HEK293 (cell line): ENCODE data around the gene KRTAP12-4.
"Not testable (repeated sequence)": the region's sequence is repeated elsewhere in the genome, so short reads cannot be mapped to it uniquely, and the experiment has no call there.

Experiments
- CTCF ChIA-PET: fragments of 350-600 bp; formaldehyde crosslinking; extraction: SDS; loops from one replicate; lab custom pipeline; 2021; ENCODE audit warnings: antibody characterized with exemption; lab: Yijun Ruan, JAX
- POLR2A ChIA-PET: fragments of 300-600 bp; formaldehyde crosslinking; extraction: SDS; loops from one replicate; lab custom pipeline; 2020; ENCODE audit warnings: antibody characterized with exemption, inconsistent platforms; lab: Yijun Ruan, JAX
- H3K27ac ChIP-seq: fragments of 200-500 bp; sonication (Bioruptor generic); 2 replicates; pipeline ENCODE4 v1.5.1; 2014; ENCODE audit warnings: low read depth, low read length, control low read depth, inconsistent platforms; ENCODE audit errors: extremely low read depth
- H3K36me3 ChIP-seq, 2 experiments: fragments of 200-500 bp in 1 of 2; sonication (Bioruptor generic) in 1 of 2; 1 replicate in 1 of 2; 2 replicates in 1 of 2; pipeline ENCODE4 v1.5.1; 2014 to 2017; ENCODE audit warnings: inconsistent platforms in 2 of 2, low read length in 2 of 2; ENCODE audit not compliant: control insufficient read depth in 2 of 2, insufficient read depth in 1 of 2
- H3K4me1 ChIP-seq: fragments of 200-500 bp; sonication (Bioruptor generic); 2 replicates; pipeline ENCODE4 v1.5.1; 2014; ENCODE audit warnings: mild to moderate bottlenecking, low read length, inconsistent platforms; ENCODE audit not compliant: control insufficient read depth, insufficient read depth
- H3K4me3 ChIP-seq: 2 replicates; pipeline ENCODE4 v1.5.1; 2011; ENCODE audit warnings: low read depth, mild to moderate bottlenecking, control low read depth, low read length, moderate library complexity
- H3K9me3 ChIP-seq: fragments of 200-500 bp; sonication (Bioruptor generic); 2 replicates; pipeline ENCODE4 v1.5.1; 2014; ENCODE audit warnings: low read depth, low read length, inconsistent platforms; ENCODE audit not compliant: control insufficient read depth, insufficient read depth
- ELK4 ChIP-seq: IDR thresholded peaks from 2 replicates; pipeline ENCODE4 v1.6.1; 2011; ENCODE audit warnings: mild to moderate bottlenecking, low read depth, low read length, borderline replicate concordance
- GLIS1 ChIP-seq: fragments of 450-650 bp; formaldehyde crosslinking; IDR thresholded peaks from 2 replicates; pipeline ENCODE4 v1.5.1; 2016; ENCODE audit warnings: missing biosample characterization, missing genetic modification characterization
- GLIS2 ChIP-seq: fragments of 450-650 bp; formaldehyde crosslinking; IDR thresholded peaks from 2 replicates; pipeline ENCODE4 v1.5.1; 2016; ENCODE audit warnings: missing biosample characterization, missing genetic modification characterization
- PRDM4 ChIP-seq: fragments of 450-650 bp; formaldehyde crosslinking; IDR thresholded peaks from 2 replicates; pipeline ENCODE4 v1.5.1; 2017; ENCODE audit warnings: missing biosample characterization, missing genetic modification characterization
- ZIC2 ChIP-seq: fragments of 450-650 bp; formaldehyde crosslinking; IDR thresholded peaks from 2 replicates; pipeline ENCODE4 v1.5.1; 2016; ENCODE audit warnings: missing biosample characterization, missing genetic modification characterization
- ZNF174 ChIP-seq: fragments of 450-650 bp; formaldehyde crosslinking; IDR thresholded peaks from 2 replicates; pipeline ENCODE4 v1.5.0; 2017; ENCODE audit warnings: missing biosample characterization, mild to moderate bottlenecking, missing genetic modification characterization
- ZNF404 ChIP-seq: fragments of 450-650 bp; formaldehyde crosslinking; IDR thresholded peaks from 2 replicates; pipeline ENCODE4 v1.5.1; 2017; ENCODE audit warnings: missing biosample characterization, missing genetic modification characterization
- ZNF416 ChIP-seq: fragments of 450-650 bp; formaldehyde crosslinking; IDR thresholded peaks from 2 replicates; pipeline ENCODE4 v1.5.1; 2016; ENCODE audit warnings: missing biosample characterization, missing genetic modification characterization
- ZNF473 ChIP-seq: fragments of 450-650 bp; formaldehyde crosslinking; IDR thresholded peaks from 2 replicates; pipeline ENCODE4 v1.5.1; 2017; ENCODE audit warnings: missing biosample characterization, missing genetic modification characterization
- ZNF529 ChIP-seq: fragments of 450-650 bp; formaldehyde crosslinking; IDR thresholded peaks from 2 replicates; pipeline ENCODE4 v1.5.1; 2017; ENCODE audit warnings: missing genetic modification characterization, missing biosample characterization; ENCODE audit not compliant: insufficient replicate concordance
- ZNF571 ChIP-seq: fragments of 450-650 bp; formaldehyde crosslinking; IDR thresholded peaks from 2 replicates; pipeline ENCODE4 v1.5.0; 2017; ENCODE audit warnings: missing biosample characterization, missing genetic modification characterization
- ZNF585B ChIP-seq: fragments of 450-650 bp; formaldehyde crosslinking; IDR thresholded peaks from 2 replicates; pipeline ENCODE4 v1.5.1; 2016; ENCODE audit warnings: missing biosample characterization, missing genetic modification characterization
- ZNF791 ChIP-seq: fragments of 450-650 bp; formaldehyde crosslinking; IDR thresholded peaks from 2 replicates; pipeline ENCODE4 v1.5.1; 2016; ENCODE audit warnings: missing biosample characterization, missing genetic modification characterization
- ZSCAN16 ChIP-seq: fragments of 450-650 bp; formaldehyde crosslinking; IDR thresholded peaks from 2 replicates; pipeline ENCODE4 v1.5.1; 2016; ENCODE audit warnings: missing biosample characterization, missing genetic modification characterization
- ZSCAN4 ChIP-seq: fragments of 450-650 bp; formaldehyde crosslinking; IDR thresholded peaks from 2 replicates; pipeline ENCODE4 v1.5.1; 2017; ENCODE audit warnings: missing biosample characterization, missing genetic modification characterization

KRTAP12-4 gene

GRCh38 chr21:44686843-44687561, 32.5 kb upstream of the KRTAP12-4 start:
- Histone ChIP-seq H3K9me3 (no peaks in the 10 kb centered on the region), H3K4me3 (no peak overlapping the region), H3K27ac (no peak overlapping the region), H3K4me1 (no peaks in the 10 kb centered on the region), H3K36me3 (no peaks in the 10 kb centered on the region)
- ChIA-PET POLR2A (no interaction called here), CTCF (no interaction called here)
- TF ChIP-seq PRDM4 (tag by site-specific recombination): no peak
- no peak for TF ChIP-seq ZSCAN16 (tag by site-specific recombination)
- TF ChIP-seq ZNF529: no peak
- no peak for TF ChIP-seq ZNF174 (tag by site-specific recombination)
- TF ChIP-seq ZSCAN4 (tag by site-specific recombination): no peak
- TF ChIP-seq ZNF473: no peak
- no peak for TF ChIP-seq ELK4
- TF ChIP-seq ZNF791 (tag by site-specific recombination): no peak
- no peak for TF ChIP-seq ZNF416 (tag by site-specific recombination)
- no peak for TF ChIP-seq ZNF585B (tag by site-specific recombination)
- no peak for TF ChIP-seq ZNF404 (tag by site-specific recombination)
- no peak for TF ChIP-seq GLIS2

GRCh38 chr21:44686000-44686781, 31.7 kb upstream of the KRTAP12-4 start:
- Histone ChIP-seq H3K9me3 (no peaks in the 10 kb centered on the region), H3K4me1 (no peaks in the 10 kb centered on the region), H3K27ac (no peak overlapping the region), H3K4me3 (no peak overlapping the region), H3K36me3 (no peaks in the 10 kb centered on the region)
- ChIA-PET POLR2A (no interaction called here), CTCF (no interaction called here)
- TF ChIP-seq ZNF571 (tag by site-specific recombination) (no peak), ZIC2 (tag by site-specific recombination) (peak; percentile 41), GLIS1 (peak; percentile 51)

GRCh38 chr21:44685050-44685449, 30.6 kb upstream of the KRTAP12-4 start:
- H3K4me3 ChIP-seq, POLR2A ChIA-PET, H3K4me1 ChIP-seq, H3K9me3 ChIP-seq, H3K36me3 ChIP-seq, H3K27ac ChIP-seq, CTCF ChIA-PET: not testable (repeated sequence)
